Transverse colon (tissue), 4 donors: Measurements from ENCODE around the gene NDNF. TPM values are rescaled to one million over a fixed set of nuclear protein-coding genes. Genes with fewer than 3 reads are reported as not detected.
A peak's percentile ranks its signal among the peaks of the same experiment; 100 is the strongest.

ENCODE experiments used
- DNase-seq: peaks from one replicate; pipeline ENCODE4 v3.0.0-alpha.2; 2019
- H3K27ac ChIP-seq, 4 donors: fragments of 200-600 bp; sonication (generic); 2 replicates each; pipeline ENCODE4 v1.5.1; 2016 to 2018; ENCODE audit warnings: inconsistent platforms in 4 of 4
- H3K27me3 ChIP-seq: fragments of 200-600 bp; sonication (generic); 2 replicates; pipeline ENCODE4 v1.5.1; 2017; ENCODE audit warnings: inconsistent platforms
- H3K36me3 ChIP-seq, 4 donors: fragments of 200-600 bp; sonication (generic); 2 replicates each; pipeline ENCODE4 v1.5.1; 2017 to 2019; ENCODE audit warnings: inconsistent platforms in 4 of 4
- H3K4me1 ChIP-seq, 4 donors: fragments of 200-600 bp; sonication (generic); 2 replicates each; pipeline ENCODE4 v1.5.1; 2017 to 2020; ENCODE audit warnings: inconsistent platforms in 4 of 4
- H3K4me3 ChIP-seq, 4 donors: fragments of 200-600 bp; sonication (generic); 1 replicate in 1 of 4; 2 replicates in 3 of 4; pipeline versions ENCODE4 v1.5.1 to v1.6.1; 2017 to 2019; ENCODE audit warnings: inconsistent platforms in 4 of 4
- H3K9me3 ChIP-seq, 2 donors: fragments of 200-600 bp; sonication (generic); 2 replicates each; pipeline ENCODE4 v1.5.1; 2017 to 2019; ENCODE audit warnings: inconsistent platforms in 2 of 2
- CTCF ChIP-seq, 5 experiments: fragments of 200-600 bp in 3 of 5; fragments of 450-650 bp in 2 of 5; sonication (generic) in 3 of 5; IDR thresholded peaks; 1 replicate in 2 of 5; 2 replicates in 3 of 5; pipeline ENCODE4 v1.5.1; 2016 to 2017; ENCODE audit warnings: antibody characterized with exemption in 5 of 5, inconsistent platforms in 3 of 5, mild to moderate bottlenecking in 2 of 5, moderate library complexity in 1 of 5
- EP300 ChIP-seq: sonication (generic); formaldehyde crosslinking; IDR thresholded peaks from one replicate; pipeline ENCODE4 v1.6.1; 2017; ENCODE audit warnings: antibody characterized with exemption, low read depth
- POLR2A ChIP-seq: fragments of 450-650 bp; IDR thresholded peaks from one replicate; pipeline ENCODE4 v1.6.1; 2016; ENCODE audit warnings: antibody characterized with exemption, mild to moderate bottlenecking, moderate library complexity
- POLR2AphosphoS5 ChIP-seq, 3 donors: sonication (generic); formaldehyde crosslinking; IDR thresholded peaks; one replicate each; pipeline ENCODE4 v1.6.1; 2016; ENCODE audit warnings: antibody characterized with exemption in 3 of 3
- WGBS, 2 donors: methylation state at CpG; one replicate each; pipeline ENCODE4 v1.1.5; 2018; ENCODE audit warnings: low coverage in 1 of 2; 5-methylcytosine and 5-hydroxymethylcytosine counted together
- in situ Hi-C, 4 donors: fragments of 200-750 bp; cut with MboI; loops; one replicate each; pipeline versions ENCODE4 v1.15.0 to v1.15.1; 2017; ENCODE audit warnings: low sequenced_read_pairs in 3 of 4, low pct_ligation_motif_present in 1 of 4, low pct_unique_long_range_greater_than_20kb in 1 of 4
- intact Hi-C: fragments of 100-400 bp; cut with DNase I; formaldehyde crosslinking; loops from one replicate; pipeline ENCODE4 v1.15.1; 2023; ENCODE audit warnings: low total_unique reads
- total RNA-seq, 4 donors: library from RNA; depleted of rRNA; stranded (reverse); fragments of >200 nt; gene quantifications; one replicate each; pipeline ENCODE4 v1.1.0, GENCODE V29; 2016

NDNF gene
- 1 to 10 TPM; 1.9 to 7.8 (median 4.8) TPM for total RNA-seq

DNA sequence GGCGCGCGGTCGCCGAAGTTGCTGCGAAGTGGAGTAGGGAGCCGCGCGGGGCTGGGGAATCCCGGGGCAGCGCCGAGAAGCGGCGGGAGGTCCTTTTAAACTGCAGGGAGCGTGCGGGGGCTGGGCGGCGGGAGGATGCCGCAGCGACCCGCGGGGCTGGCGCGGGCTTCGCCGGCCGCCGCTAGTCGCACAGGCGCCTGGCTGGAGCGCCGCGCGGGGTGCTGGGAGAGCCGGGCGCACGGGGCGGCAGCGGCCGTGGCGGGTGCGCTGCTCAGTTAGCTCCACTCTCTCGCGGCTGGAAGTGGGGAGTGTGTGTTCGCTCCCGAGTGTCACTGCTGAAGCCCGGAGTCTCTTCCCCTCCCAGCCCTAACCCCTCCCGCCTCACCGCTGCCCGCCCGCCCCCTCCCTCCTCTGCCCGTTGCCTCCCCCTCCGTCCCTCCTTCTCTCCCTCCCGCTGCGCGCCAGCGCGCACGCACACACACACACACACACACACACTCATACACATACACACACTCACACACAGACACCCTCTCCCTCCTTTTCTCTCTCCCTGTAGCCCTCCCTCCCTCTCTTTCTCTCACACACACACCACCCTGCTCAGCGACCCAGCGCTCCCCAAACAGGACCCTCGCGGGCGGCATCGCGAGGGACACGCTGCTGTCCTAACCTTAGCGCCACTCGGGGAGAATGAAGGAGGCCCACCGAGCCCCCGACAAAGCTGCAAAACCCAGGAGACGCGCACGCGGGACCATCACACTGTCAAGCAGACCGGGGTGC, at the start of gene NDNF:
NDNF (minus strand) TSS at position 312 of the 780 bp plus-strand sequence. CDS start 26,698 bp downstream, outside the sequence.
- peaks cover 20% of the 10 kb centered on the region for H3K27me3 ChIP-seq
- no peak for TF ChIP-seq CTCF (IDR thresholded peaks at IDR 0.05)
- peak in 1 of 3 donors; percentile 44 for TF ChIP-seq POLR2AphosphoS5 (IDR thresholded peaks at IDR 0.05)
- peak; percentile 57 for TF ChIP-seq POLR2A
- TF ChIP-seq EP300, result no peak
- H3K27ac ChIP-seq, result peak within 1 kb of the TSS; percentile 75 to 87 (median 81)
- no peaks in the 10 kb centered on the region for H3K36me3 ChIP-seq
- DNase-seq, result peak; percentile 69
- intact Hi-C loops (no loop called here), in situ Hi-C loops (no loop called here)
- 0 to 2% methylated on average over 14 to 68 of the region's 76 CpGs for WGBS, 2 donors
- H3K4me1 ChIP-seq, result peaks cover 0 to 48% (median 16%) of the 10 kb centered on the region in 4 donors
- H3K9me3 ChIP-seq, result no peaks in the 10 kb centered on the region
- peak within 1 kb of the TSS; percentile 63 to 77 (median 68) for H3K4me3 ChIP-seq

DNA sequence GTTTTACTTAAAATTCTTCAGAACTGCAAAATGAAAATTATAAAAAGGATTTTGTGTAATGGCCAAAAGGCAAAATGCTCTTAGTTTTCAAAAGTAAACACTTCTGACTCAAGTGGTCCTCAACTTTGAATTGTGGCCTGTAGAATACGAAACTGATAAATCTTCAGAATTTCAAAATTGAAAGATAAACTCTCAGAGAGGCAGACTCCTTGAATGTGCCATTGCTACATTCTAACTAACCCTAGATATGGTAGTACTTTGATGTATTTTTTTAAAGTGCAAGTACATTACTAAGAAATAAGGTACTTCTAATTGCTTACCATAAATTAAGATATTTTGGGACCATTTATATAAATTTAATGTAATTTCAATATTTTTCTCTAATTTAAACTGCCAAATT, 47.4 kb upstream of the NDNF start:
- WGBS, 2 donors, result 83 to 86% methylated on average over 1 of the region's 1 CpG

DNA sequence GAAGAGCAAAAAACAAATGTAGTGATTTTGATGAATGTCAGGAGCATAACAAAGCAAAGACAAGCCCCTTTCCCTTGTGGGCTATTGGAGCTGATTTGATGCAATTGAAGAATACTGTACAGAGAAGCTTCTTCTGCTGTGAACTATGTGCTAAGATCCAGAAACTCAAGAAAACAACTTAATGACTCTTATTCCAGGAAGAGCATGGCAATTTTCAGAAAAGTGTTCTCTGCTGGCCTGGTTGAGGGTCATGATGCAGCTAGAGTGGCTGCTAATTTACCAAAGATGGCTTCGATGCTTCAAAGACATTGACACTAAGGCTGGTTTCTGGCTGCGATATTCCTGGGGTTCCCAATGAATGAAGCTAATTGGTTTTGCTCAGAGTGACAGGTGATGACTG, 46.0 kb upstream of the NDNF start:
- 81 to 85% methylated on average over 2 of the region's 2 CpGs for WGBS, 2 donors
- no peak overlapping the region for H3K4me3 ChIP-seq
- H3K27ac ChIP-seq, result no peak overlapping the region
- intact Hi-C loops (no loop called here), in situ Hi-C loops (loop anchor here in 1 of 4 donors (25.0 kb wide), 1 partner anchor 956 kb away; no protein-coding TSS in a partner anchor)
- H3K9me3 ChIP-seq, result no peaks in the 10 kb centered on the region
- H3K36me3 ChIP-seq, result no peaks in the 10 kb centered on the region
- no peak for DNase-seq
- no peaks in the 10 kb centered on the region for H3K27me3 ChIP-seq
- no peaks in the 10 kb centered on the region for H3K4me1 ChIP-seq
- no peak for TF ChIP-seq POLR2AphosphoS5 (IDR thresholded peaks at IDR 0.05)
- TF ChIP-seq EP300, result no peak
- TF ChIP-seq POLR2A, result no peak
- TF ChIP-seq CTCF (IDR thresholded peaks at IDR 0.05), result no peak

More for the DNA sequence above, 47.4 kb upstream of the NDNF start:
- Histone ChIP-seq H3K27ac (no peak overlapping the region), H3K36me3 (no peaks in the 10 kb centered on the region), H3K27me3 (no peaks in the 10 kb centered on the region), H3K4me1 (no peaks in the 10 kb centered on the region), H3K4me3 (no peak overlapping the region), H3K9me3 (no peaks in the 10 kb centered on the region)
- DNase-seq, result no peak
- in situ Hi-C loops, result loop anchor here in 1 of 4 donors (25.0 kb wide), 1 partner anchor 957 kb away; no protein-coding TSS in a partner anchor
- no peak for TF ChIP-seq EP300
- no peak for TF ChIP-seq POLR2A
- TF ChIP-seq POLR2AphosphoS5 (IDR thresholded peaks at IDR 0.05), result no peak
- no peak for TF ChIP-seq CTCF (IDR thresholded peaks at IDR 0.05)
- intact Hi-C loops, result no loop called here

GRCh38 chr4:121114756-121115155, 42.4 kb upstream of the NDNF start:
- intact Hi-C loops (no loop called here), in situ Hi-C loops (loop anchor here in 1 of 4 donors (25.0 kb wide), 1 partner anchor 952 kb away; no protein-coding TSS in a partner anchor)
- no peak for TF ChIP-seq POLR2A
- TF ChIP-seq CTCF (IDR thresholded peaks at IDR 0.05), result no peak
- no peak for TF ChIP-seq POLR2AphosphoS5 (IDR thresholded peaks at IDR 0.05)
- TF ChIP-seq EP300, result no peak
- Histone ChIP-seq H3K36me3 (no peaks in the 10 kb centered on the region), H3K4me3 (no peak overlapping the region), H3K4me1 (no peaks in the 10 kb centered on the region), H3K9me3 (no peaks in the 10 kb centered on the region), H3K27me3 (no peaks in the 10 kb centered on the region), H3K27ac (no peak overlapping the region)
- 63 to 79% methylated on average over 1 of the region's 1 CpG for WGBS, 2 donors
- DNase-seq, result no peak
